Measurements from ENCODE around the gene EML6.
A peak's percentile ranks its signal among the peaks of the same experiment; 100 is the strongest.

EML6 gene

GRCh38 chr2:55006306-55006705, 282.8 kb downstream of the EML6 start:
- H3K27ac Mint-ChIP-seq, result peak overlapping the region; percentile 52
- no peaks in the 10 kb centered on the region for H3K27me3 Mint-ChIP-seq (ENCODE audit: low read depth)
- peak overlapping the region; percentile 66 for H3K4me3 Mint-ChIP-seq

GRCh38 chr2:55009277-55010060, 286.0 kb downstream of the EML6 start:
- H3K9me3 Mint-ChIP-seq, result no peaks in the 10 kb centered on the region
- H3K27me3 Mint-ChIP-seq (ENCODE audit: low read depth), result no peaks in the 10 kb centered on the region

More at GRCh38 chr2:55006306-55006705, 282.8 kb downstream of the EML6 start:
- no peak for DNase-seq (ENCODE audit: low spot score)
- peaks cover 5% of the 10 kb centered on the region for H3K36me3 Mint-ChIP-seq (ENCODE audit: low read depth)
- H3K4me1 Mint-ChIP-seq (ENCODE audit: low read depth), result peaks cover 41% of the 10 kb centered on the region
- H3K9me3 Mint-ChIP-seq, result no peaks in the 10 kb centered on the region

GRCh38 chr2:55010149-55010591, 286.7 kb downstream of the EML6 start:
- no peaks in the 10 kb centered on the region for H3K27me3 Mint-ChIP-seq (ENCODE audit: low read depth)
- DNase-seq (ENCODE audit: low spot score), result peak; percentile 17
- H3K4me1 Mint-ChIP-seq (ENCODE audit: low read depth), result peaks cover 56% of the 10 kb centered on the region

More at GRCh38 chr2:55009277-55010060, 286.0 kb downstream of the EML6 start:
- DNase-seq (ENCODE audit: low spot score), result no peak
- Mint-ChIP-seq H3K4me1 (ENCODE audit: low read depth) (peaks cover 58% of the 10 kb centered on the region), H3K27ac (peak overlapping the region; percentile 93), H3K4me3 (peak overlapping the region; percentile 94), H3K36me3 (ENCODE audit: low read depth) (peaks cover 5% of the 10 kb centered on the region)

GRCh38 chr2:55010915-55011314, 287.5 kb downstream of the EML6 start:
- peak overlapping the region; percentile 94 for H3K4me3 Mint-ChIP-seq
- peaks cover 57% of the 10 kb centered on the region for H3K4me1 Mint-ChIP-seq (ENCODE audit: low read depth)
- H3K9me3 Mint-ChIP-seq, result no peaks in the 10 kb centered on the region
- H3K36me3 Mint-ChIP-seq (ENCODE audit: low read depth), result peaks cover 9% of the 10 kb centered on the region
- H3K27ac Mint-ChIP-seq, result peak overlapping the region; percentile 61
- no peaks in the 10 kb centered on the region for H3K27me3 Mint-ChIP-seq (ENCODE audit: low read depth)
- no peak for DNase-seq (ENCODE audit: low spot score)

More at GRCh38 chr2:55010149-55010591, 286.7 kb downstream of the EML6 start:
- Mint-ChIP-seq H3K9me3 (no peaks in the 10 kb centered on the region), H3K27ac (peak overlapping the region; percentile 93), H3K4me3 (peak overlapping the region; percentile 94), H3K36me3 (ENCODE audit: low read depth) (peaks cover 7% of the 10 kb centered on the region)

- Mint-ChIP-seq H3K4me3 (no peak overlapping the region), H3K9me3 (no peaks in the 10 kb centered on the region), H3K4me1 (ENCODE audit: low read depth) (peaks cover 45% of the 10 kb centered on the region), H3K27ac (no peak overlapping the region), H3K36me3 (ENCODE audit: low read depth) (peaks cover 6% of the 10 kb centered on the region), H3K27me3 (ENCODE audit: low read depth) (no peaks in the 10 kb centered on the region)
- DNase-seq (ENCODE audit: low spot score), result no peak
Measured at GRCh38 chr2:55011831-55012671, 288.6 kb downstream of the EML6 start.

GRCh38 chr2:55012672-55013484, 289.4 kb downstream of the EML6 start:
- H3K4me3 Mint-ChIP-seq, result no peak overlapping the region
- no peak for DNase-seq (ENCODE audit: low spot score)
- H3K9me3 Mint-ChIP-seq, result no peaks in the 10 kb centered on the region
- no peaks in the 10 kb centered on the region for H3K27me3 Mint-ChIP-seq (ENCODE audit: low read depth)
- peaks cover 4% of the 10 kb centered on the region for H3K36me3 Mint-ChIP-seq (ENCODE audit: low read depth)
- no peak overlapping the region for H3K27ac Mint-ChIP-seq
- peaks cover 37% of the 10 kb centered on the region for H3K4me1 Mint-ChIP-seq (ENCODE audit: low read depth)

GRCh38 chr2:55013936-55014335, 290.5 kb downstream of the EML6 start:
- Mint-ChIP-seq H3K27me3 (ENCODE audit: low read depth) (no peaks in the 10 kb centered on the region), H3K36me3 (ENCODE audit: low read depth) (peaks cover 4% of the 10 kb centered on the region), H3K4me1 (ENCODE audit: low read depth) (peaks cover 34% of the 10 kb centered on the region), H3K4me3 (no peak overlapping the region), H3K9me3 (no peaks in the 10 kb centered on the region), H3K27ac (no peak overlapping the region)
- no peak for DNase-seq (ENCODE audit: low spot score)

GRCh38 chr2:55014962-55015939, 291.8 kb downstream of the EML6 start:
- Mint-ChIP-seq H3K27me3 (ENCODE audit: low read depth) (no peaks in the 10 kb centered on the region), H3K9me3 (no peaks in the 10 kb centered on the region), H3K4me1 (ENCODE audit: low read depth) (peaks cover 38% of the 10 kb centered on the region), H3K27ac (no peak overlapping the region), H3K36me3 (ENCODE audit: low read depth) (peaks cover 7% of the 10 kb centered on the region), H3K4me3 (no peak overlapping the region)
- peak; percentile 8 for DNase-seq (ENCODE audit: low spot score)

- H3K4me3 Mint-ChIP-seq, result no peak overlapping the region
- peaks cover 9% of the 10 kb centered on the region for H3K36me3 Mint-ChIP-seq (ENCODE audit: low read depth)
- no peaks in the 10 kb centered on the region for H3K9me3 Mint-ChIP-seq
- H3K4me1 Mint-ChIP-seq (ENCODE audit: low read depth), result peaks cover 21% of the 10 kb centered on the region
- DNase-seq (ENCODE audit: low spot score), result no peak
- no peak overlapping the region for H3K27ac Mint-ChIP-seq
- no peaks in the 10 kb centered on the region for H3K27me3 Mint-ChIP-seq (ENCODE audit: low read depth)
Measured at GRCh38 chr2:55017428-55017827, 294.0 kb downstream of the EML6 start.

GRCh38 chr2:55017880-55018279, 294.4 kb downstream of the EML6 start:
- Mint-ChIP-seq H3K27ac (no peak overlapping the region), H3K4me3 (no peak overlapping the region), H3K9me3 (no peaks in the 10 kb centered on the region), H3K27me3 (ENCODE audit: low read depth) (no peaks in the 10 kb centered on the region), H3K4me1 (ENCODE audit: low read depth) (peaks cover 18% of the 10 kb centered on the region), H3K36me3 (ENCODE audit: low read depth) (peaks cover 9% of the 10 kb centered on the region)
- DNase-seq (ENCODE audit: low spot score), result no peak

- peaks cover 13% of the 10 kb centered on the region for H3K4me1 Mint-ChIP-seq (ENCODE audit: low read depth)
- no peak overlapping the region for H3K27ac Mint-ChIP-seq
- H3K9me3 Mint-ChIP-seq, result no peaks in the 10 kb centered on the region
- peaks cover 9% of the 10 kb centered on the region for H3K36me3 Mint-ChIP-seq (ENCODE audit: low read depth)
- no peaks in the 10 kb centered on the region for H3K27me3 Mint-ChIP-seq (ENCODE audit: low read depth)
- H3K4me3 Mint-ChIP-seq, result no peak overlapping the region
- DNase-seq (ENCODE audit: low spot score), result no peak
Measured at GRCh38 chr2:55018619-55019018, 295.2 kb downstream of the EML6 start.

GRCh38 chr2:55019526-55020258, 296.2 kb downstream of the EML6 start:
- Mint-ChIP-seq H3K4me3 (no peak overlapping the region), H3K9me3 (no peaks in the 10 kb centered on the region), H3K27me3 (ENCODE audit: low read depth) (no peaks in the 10 kb centered on the region), H3K4me1 (ENCODE audit: low read depth) (peaks cover 13% of the 10 kb centered on the region), H3K36me3 (ENCODE audit: low read depth) (peaks cover 9% of the 10 kb centered on the region), H3K27ac (no peak overlapping the region)
- DNase-seq (ENCODE audit: low spot score), result no peak
